GM15510 (cell line): ENCODE data around the gene OR52E5.

Experiments
- POLR2A ChIP-seq: IDR thresholded peaks from 3 replicates; pipeline ENCODE4 v1.6.1; 2011; ENCODE audit warnings: borderline replicate concordance; ENCODE audit not compliant: insufficient read length; ENCODE audit errors: extremely low read depth

OR52E5 gene

GRCh38 chr11:5892908-5893307 lies at the start of gene OR52E5:
Gene OR52E5 (plus strand): TSS chr11:5893208. CDS start chr11:5900777, 7,569 bp downstream.
- TF ChIP-seq POLR2A: no peak

GRCh38 chr11:5846701-5847100 lies 46.3 kb upstream of the OR52E5 start:
- no peak for TF ChIP-seq POLR2A

- TF ChIP-seq POLR2A: no peak
These were observed 45.3 kb upstream of the OR52E5 start for GRCh38 chr11:5847711-5848110.

GRCh38 chr11:5851002-5851401 lies 42.0 kb upstream of the OR52E5 start:
- TF ChIP-seq POLR2A: no peak

GRCh38 chr11:5857590-5857989 lies 35.4 kb upstream of the OR52E5 start, which contains the start of gene OR52E8:
Gene OR52E8 (minus strand): TSS chr11:5857690. CDS start chr11:5857690, 0 bp downstream.
- TF ChIP-seq POLR2A: no peak

GRCh38 chr11:5865826-5866225 lies 27.2 kb upstream of the OR52E5 start:
- TF ChIP-seq POLR2A: no peak

GRCh38 chr11:5878564-5878963 lies 14.4 kb upstream of the OR52E5 start:
- TF ChIP-seq POLR2A: no peak

GRCh38 chr11:5880329-5880728 lies 12.7 kb upstream of the OR52E5 start, which contains the start of gene OR52E4:
Gene OR52E4 (plus strand): TSS chr11:5880629. CDS start chr11:5884293, 3,664 bp downstream.
- no peak for TF ChIP-seq POLR2A

- no peak for TF ChIP-seq POLR2A
These were observed 11.3 kb upstream of the OR52E5 start for GRCh38 chr11:5881756-5882155.

GRCh38 chr11:5887172-5887571 lies 5.8 kb upstream of the OR52E5 start:
- TF ChIP-seq POLR2A: no peak

GRCh38 chr11:5887661-5888060 lies 5.3 kb upstream of the OR52E5 start:
- no peak for TF ChIP-seq POLR2A

- no peak for TF ChIP-seq POLR2A
These were observed 1.7 kb upstream of the OR52E5 start for GRCh38 chr11:5891216-5891800.

GRCh38 chr11:5899534-5899933 lies 6.5 kb downstream of the OR52E5 start:
- TF ChIP-seq POLR2A: no peak

- TF ChIP-seq POLR2A: no peak
These were observed 17.5 kb downstream of the OR52E5 start for GRCh38 chr11:5910540-5910939.

- TF ChIP-seq POLR2A: no peak
These were observed 29.9 kb downstream of the OR52E5 start for GRCh38 chr11:5922749-5923426.

- TF ChIP-seq POLR2A: no peak
These were observed 30.4 kb downstream of the OR52E5 start for GRCh38 chr11:5923427-5923776.
